ENCODE data around the gene LSAMP.

DNA sequence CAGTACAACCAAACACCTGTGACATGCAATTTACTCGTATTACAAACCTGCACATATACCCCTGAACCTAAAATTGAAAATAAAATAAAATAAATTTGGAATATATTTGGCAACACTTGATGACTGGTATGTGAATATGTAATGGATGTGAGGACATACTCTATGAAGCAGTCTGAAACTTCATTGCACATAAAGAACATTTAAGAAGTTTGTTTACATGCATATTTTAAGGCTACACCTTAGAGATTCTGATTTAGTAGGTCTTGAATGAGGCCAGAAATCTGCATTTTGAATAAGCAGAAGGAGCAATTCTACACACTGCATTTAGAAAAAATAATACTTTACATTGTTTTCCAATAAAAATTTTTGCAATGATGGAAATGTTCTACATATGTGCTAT, 284.7 kb downstream of the LSAMP start:
- TF ChIP-seq CTCF (IDR thresholded peaks at IDR 0.05) = no peak
- TF ChIP-seq POLR2A (IDR thresholded peaks at IDR 0.05) = no peak
- no peak for TF ChIP-seq POLR2AphosphoS5 (IDR thresholded peaks at IDR 0.05; ENCODE audit: insufficient read depth in 1 of 2, low read depth in 1 of 2)
